ENCODE results near the gene P2RX6. TPM values are rescaled to one million over a fixed set of nuclear protein-coding genes. Genes with fewer than 3 reads are reported as not detected.
"Not testable (repeated sequence)": the region's sequence is repeated elsewhere in the genome, so short reads cannot be mapped to it uniquely, and the experiment has no call there.

The P2RX6 gene
- total and polyA plus RNA-seq, 2 donors = 0.66 to 0.87 TPM

GRCh38 chr22:21033895-21034294 is 18.9 kb downstream of the P2RX6 start:
- DNase-seq (ENCODE audit: low read depth in 6 of 9, low spot score in 9 of 9) = no peak

GRCh38 chr22:21034989-21035388 is 20.0 kb downstream of the P2RX6 start:
- Histone ChIP-seq H3K36me3 (ENCODE audit: control insufficient read depth in 2 of 2, insufficient read depth in 2 of 2, low read length in 1 of 2) (no peaks in the 10 kb centered on the region), H3K27ac (ENCODE audit: low read depth in 1 of 2, low read length in 1 of 2) (no peak overlapping the region), H3K9me3 (ENCODE audit: control insufficient read depth in 2 of 2, insufficient read depth in 1 of 2, low read length in 1 of 2) (no peaks in the 10 kb centered on the region), H3K27me3 (ENCODE audit: control insufficient read depth in 2 of 2, insufficient read depth in 1 of 2, low read length in 1 of 2) (peaks cover 0 to 49% of the 10 kb centered on the region in 2 donors), H3K4me3 (ENCODE audit: low read length in 2 of 2) (no peak overlapping the region), H3K4me1 (ENCODE audit: control insufficient read depth in 2 of 2, insufficient read depth in 2 of 2, low read length in 2 of 2) (peaks cover 6 to 13% of the 10 kb centered on the region in 2 donors)
- 96% methylated on average over 3 of the region's 3 CpGs for WGBS
- DNase-seq (ENCODE audit: low read depth in 6 of 9, low spot score in 9 of 9) = no peak

More at GRCh38 chr22:21033895-21034294, 18.9 kb downstream of the P2RX6 start:
- Histone ChIP-seq H3K36me3 (ENCODE audit: control insufficient read depth in 2 of 2, insufficient read depth in 2 of 2, low read length in 1 of 2) (no peaks in the 10 kb centered on the region), H3K27me3 (ENCODE audit: control insufficient read depth in 2 of 2, insufficient read depth in 1 of 2, low read length in 1 of 2) (peaks cover 0 to 53% of the 10 kb centered on the region in 2 donors), H3K27ac (ENCODE audit: low read depth in 1 of 2, low read length in 1 of 2) (no peak overlapping the region), H3K4me1 (ENCODE audit: control insufficient read depth in 2 of 2, insufficient read depth in 2 of 2, low read length in 2 of 2) (peaks cover 6 to 13% of the 10 kb centered on the region in 2 donors), H3K9me3 (ENCODE audit: control insufficient read depth in 2 of 2, insufficient read depth in 1 of 2, low read length in 1 of 2) (no peaks in the 10 kb centered on the region), H3K4me3 (ENCODE audit: low read length in 2 of 2) (no peak overlapping the region)
- WGBS = 96% methylated on average over 3 of the region's 3 CpGs

DNA sequence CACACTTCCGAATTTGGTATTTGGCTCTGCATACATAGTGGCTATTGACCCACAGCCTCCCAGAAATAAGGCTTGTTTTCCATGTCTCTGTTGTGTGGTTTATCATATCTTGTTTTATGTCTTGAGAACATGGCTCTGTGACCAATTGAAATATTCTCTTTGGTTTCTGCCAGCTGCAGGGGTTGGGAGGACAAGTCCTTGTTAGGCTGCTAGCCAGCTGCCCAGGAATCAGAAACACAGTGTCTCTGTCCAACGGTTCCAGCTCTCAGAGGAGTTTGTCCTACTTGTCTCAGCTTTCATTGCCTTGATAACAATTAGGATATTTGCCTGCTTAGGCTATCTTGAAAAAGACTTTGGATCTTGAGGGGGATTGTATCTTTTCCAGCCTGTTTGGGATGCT is 23.4 kb downstream of the P2RX6 start:
- no peak for DNase-seq (ENCODE audit: low read depth in 6 of 9, low spot score in 9 of 9)
- H3K4me1 ChIP-seq (ENCODE audit: control insufficient read depth in 2 of 2, insufficient read depth in 2 of 2, low read length in 2 of 2) = no peaks in the 10 kb centered on the region
- 84% methylated on average over 2 of the region's 2 CpGs for WGBS
- no peak overlapping the region for H3K27ac ChIP-seq (ENCODE audit: low read depth in 1 of 2, low read length in 1 of 2)
- H3K27me3 ChIP-seq (ENCODE audit: control insufficient read depth in 2 of 2, insufficient read depth in 1 of 2, low read length in 1 of 2) = peaks cover 0 to 25% of the 10 kb centered on the region in 2 donors
- no peak overlapping the region for H3K4me3 ChIP-seq (ENCODE audit: low read length in 2 of 2)
- H3K9me3 ChIP-seq (ENCODE audit: control insufficient read depth in 2 of 2, insufficient read depth in 1 of 2, low read length in 1 of 2) = no peaks in the 10 kb centered on the region
- H3K36me3 ChIP-seq (ENCODE audit: control insufficient read depth in 2 of 2, insufficient read depth in 2 of 2, low read length in 1 of 2) = no peaks in the 10 kb centered on the region

- H3K36me3 ChIP-seq (ENCODE audit: control insufficient read depth in 2 of 2, insufficient read depth in 2 of 2, low read length in 1 of 2); H3K4me3 ChIP-seq (ENCODE audit: low read length in 2 of 2); H3K9me3 ChIP-seq (ENCODE audit: control insufficient read depth in 2 of 2, insufficient read depth in 1 of 2, low read length in 1 of 2); H3K4me1 ChIP-seq (ENCODE audit: control insufficient read depth in 2 of 2, insufficient read depth in 2 of 2, low read length in 2 of 2); DNase-seq (ENCODE audit: low read depth in 6 of 9, low spot score in 9 of 9); H3K27ac ChIP-seq (ENCODE audit: low read depth in 1 of 2, low read length in 1 of 2): not testable (repeated sequence)
- peaks cover 0 to 28% of the 10 kb centered on the region in 2 donors for H3K27me3 ChIP-seq (ENCODE audit: control insufficient read depth in 2 of 2, insufficient read depth in 1 of 2, low read length in 1 of 2)
- WGBS = 97% methylated on average over 5 of the region's 5 CpGs
Measured at GRCh38 chr22:21039158-21039557, 24.2 kb downstream of the P2RX6 start.

DNA sequence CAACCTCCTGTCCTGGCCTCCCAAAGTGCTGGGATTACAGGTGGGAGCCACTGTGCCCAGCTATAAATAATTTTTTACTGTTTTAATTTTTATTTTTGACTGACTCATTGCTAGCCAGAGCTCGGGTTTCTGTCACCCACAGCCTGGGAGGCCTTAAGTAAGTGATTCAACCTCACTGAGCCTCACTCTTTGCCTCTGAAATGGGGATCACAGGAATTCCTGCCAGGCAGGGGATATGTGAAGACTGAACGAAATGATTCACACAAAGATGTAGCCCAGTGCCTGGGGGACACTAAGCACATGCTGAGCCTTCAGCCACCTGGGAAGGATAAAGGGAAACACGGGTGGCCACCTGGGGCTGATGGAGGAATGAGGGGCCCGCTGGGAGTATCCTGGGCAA is 27.0 kb downstream of the P2RX6 start:
- Histone ChIP-seq H3K9me3 (ENCODE audit: control insufficient read depth in 2 of 2, insufficient read depth in 1 of 2, low read length in 1 of 2) (no peaks in the 10 kb centered on the region), H3K27ac (ENCODE audit: low read depth in 1 of 2, low read length in 1 of 2) (no peak overlapping the region), H3K4me3 (ENCODE audit: low read length in 2 of 2) (no peak overlapping the region), H3K36me3 (ENCODE audit: control insufficient read depth in 2 of 2, insufficient read depth in 2 of 2, low read length in 1 of 2) (no peaks in the 10 kb centered on the region), H3K27me3 (ENCODE audit: control insufficient read depth in 2 of 2, insufficient read depth in 1 of 2, low read length in 1 of 2) (peaks cover 7 to 43% of the 10 kb centered on the region in 2 donors), H3K4me1 (ENCODE audit: control insufficient read depth in 2 of 2, insufficient read depth in 2 of 2, low read length in 2 of 2) (peaks cover 0 to 11% of the 10 kb centered on the region in 2 donors)
- WGBS = 90% methylated on average over 4 of the region's 4 CpGs
- no peak for DNase-seq (ENCODE audit: low read depth in 6 of 9, low spot score in 9 of 9)

DNA sequence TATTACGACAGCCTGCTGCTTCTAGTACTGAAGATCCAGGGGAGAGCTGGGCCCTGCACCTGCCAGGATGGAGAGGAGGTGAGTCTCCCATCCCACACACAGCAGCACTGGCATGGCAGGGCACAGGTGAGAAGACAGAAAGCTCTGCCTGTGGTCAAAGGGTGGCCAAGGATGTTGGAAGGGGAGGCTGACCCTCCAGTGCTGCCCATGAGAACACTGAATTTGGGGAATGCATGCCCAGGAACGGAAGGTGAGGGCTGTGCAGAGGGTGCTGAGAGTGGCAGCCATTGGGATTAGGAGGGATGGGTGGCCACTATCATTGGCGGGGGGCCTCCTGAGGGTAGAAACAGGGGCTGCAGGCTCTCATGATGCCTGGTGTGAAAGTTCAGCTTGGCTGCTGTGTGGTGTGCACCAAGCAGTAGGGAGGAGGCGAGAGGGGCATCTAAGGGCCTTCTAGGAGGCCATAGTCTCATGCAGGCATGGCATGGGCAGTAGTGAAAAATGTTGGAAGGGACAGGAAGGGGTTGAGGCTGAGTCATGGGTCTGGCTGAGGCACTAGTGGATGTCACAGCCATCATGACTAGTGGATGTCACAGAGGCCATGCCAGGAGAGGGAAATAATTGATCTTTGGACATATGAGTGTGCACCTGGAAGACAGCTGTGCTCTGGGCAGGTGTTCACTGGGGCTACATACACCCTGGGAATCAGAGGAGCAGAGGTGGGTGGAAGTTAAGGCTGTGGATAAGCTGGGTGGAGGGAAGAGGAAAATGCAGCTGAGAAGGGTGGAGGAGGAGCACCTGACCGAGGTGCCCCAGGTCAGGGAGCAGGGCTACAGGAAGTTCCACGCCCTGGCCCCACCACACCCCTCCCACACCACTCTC is 28.3 kb downstream of the P2RX6 start:
- 94% methylated on average over 6 of the region's 6 CpGs for WGBS
- Histone ChIP-seq H3K36me3 (ENCODE audit: control insufficient read depth in 2 of 2, insufficient read depth in 2 of 2, low read length in 1 of 2) (no peaks in the 10 kb centered on the region), H3K4me3 (ENCODE audit: low read length in 2 of 2) (no peak overlapping the region), H3K4me1 (ENCODE audit: control insufficient read depth in 2 of 2, insufficient read depth in 2 of 2, low read length in 2 of 2) (peaks cover 0 to 11% of the 10 kb centered on the region in 2 donors), H3K27me3 (ENCODE audit: control insufficient read depth in 2 of 2, insufficient read depth in 1 of 2, low read length in 1 of 2) (peaks cover 7 to 53% of the 10 kb centered on the region in 2 donors), H3K27ac (ENCODE audit: low read depth in 1 of 2, low read length in 1 of 2) (no peak overlapping the region), H3K9me3 (ENCODE audit: control insufficient read depth in 2 of 2, insufficient read depth in 1 of 2, low read length in 1 of 2) (no peaks in the 10 kb centered on the region)
- no peak for DNase-seq (ENCODE audit: low read depth in 6 of 9, low spot score in 9 of 9)

- peaks cover 7 to 53% of the 10 kb centered on the region in 2 donors for H3K27me3 ChIP-seq (ENCODE audit: control insufficient read depth in 2 of 2, insufficient read depth in 1 of 2, low read length in 1 of 2)
- no peak overlapping the region for H3K27ac ChIP-seq (ENCODE audit: low read depth in 1 of 2, low read length in 1 of 2)
- H3K9me3 ChIP-seq (ENCODE audit: control insufficient read depth in 2 of 2, insufficient read depth in 1 of 2, low read length in 1 of 2) = no peaks in the 10 kb centered on the region
- no peak for DNase-seq (ENCODE audit: low read depth in 6 of 9, low spot score in 9 of 9)
- peaks cover 0 to 11% of the 10 kb centered on the region in 2 donors for H3K4me1 ChIP-seq (ENCODE audit: control insufficient read depth in 2 of 2, insufficient read depth in 2 of 2, low read length in 2 of 2)
- H3K36me3 ChIP-seq (ENCODE audit: control insufficient read depth in 2 of 2, insufficient read depth in 2 of 2, low read length in 1 of 2) = no peaks in the 10 kb centered on the region
- 95% methylated on average over 15 of the region's 15 CpGs for WGBS
- H3K4me3 ChIP-seq (ENCODE audit: low read length in 2 of 2) = no peak overlapping the region
Measured at GRCh38 chr22:21043860-21044535, 29.0 kb downstream of the P2RX6 start.

- no peak for DNase-seq (ENCODE audit: low read depth in 6 of 9, low spot score in 9 of 9)
- Histone ChIP-seq H3K27me3 (ENCODE audit: control insufficient read depth in 2 of 2, insufficient read depth in 1 of 2, low read length in 1 of 2) (peaks cover 7 to 53% of the 10 kb centered on the region in 2 donors), H3K9me3 (ENCODE audit: control insufficient read depth in 2 of 2, insufficient read depth in 1 of 2, low read length in 1 of 2) (no peaks in the 10 kb centered on the region), H3K36me3 (ENCODE audit: control insufficient read depth in 2 of 2, insufficient read depth in 2 of 2, low read length in 1 of 2) (no peaks in the 10 kb centered on the region), H3K4me3 (ENCODE audit: low read length in 2 of 2) (no peak overlapping the region), H3K4me1 (ENCODE audit: control insufficient read depth in 2 of 2, insufficient read depth in 2 of 2, low read length in 2 of 2) (peaks cover 0 to 11% of the 10 kb centered on the region in 2 donors), H3K27ac (ENCODE audit: low read depth in 1 of 2, low read length in 1 of 2) (no peak overlapping the region)
- 18% methylated on average over 15 of the region's 15 CpGs for WGBS
Measured at GRCh38 chr22:21044931-21045584, 30.1 kb downstream of the P2RX6 start.
